OCI-LY3 (cell line): ENCODE measurements around the gene SORBS1.

Experiments
- EZH2phosphoT487 ChIP-seq: fragments of 200-600 bp; shearing (Covaris generic); IDR thresholded peaks from 2 replicates; pipeline ENCODE4 v1.6.1; 2018; ENCODE audit warnings: antibody characterized with exemption, mixed run types, low read depth
- TF ChIP-seq, protein P1 (sequence below): fragments of 200-600, 300-600 bp; sonication (generic); IDR thresholded peaks from 2 replicates; pipeline ENCODE4 v1.5.1; 2014; ENCODE audit warnings: antibody characterized with exemption, low read length, low read depth

DNA sequence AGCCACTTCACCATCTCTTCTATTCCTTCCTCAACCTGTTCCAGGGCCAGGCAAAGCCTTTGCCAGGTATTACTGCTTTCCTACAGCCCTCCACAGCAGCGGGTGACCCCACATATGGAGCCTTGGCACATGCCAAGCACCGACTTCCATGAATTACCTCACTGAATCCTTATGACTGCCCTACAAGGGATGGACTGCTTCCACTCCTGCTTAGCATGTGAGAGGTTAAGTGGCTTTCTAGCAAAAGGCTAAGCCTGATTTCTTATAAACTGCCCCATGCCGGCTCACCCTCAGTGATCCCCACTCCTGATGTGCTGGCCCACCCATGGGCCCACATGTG, 226.4 kb downstream of the SORBS1 start:
- TF ChIP-seq, protein P1, sequence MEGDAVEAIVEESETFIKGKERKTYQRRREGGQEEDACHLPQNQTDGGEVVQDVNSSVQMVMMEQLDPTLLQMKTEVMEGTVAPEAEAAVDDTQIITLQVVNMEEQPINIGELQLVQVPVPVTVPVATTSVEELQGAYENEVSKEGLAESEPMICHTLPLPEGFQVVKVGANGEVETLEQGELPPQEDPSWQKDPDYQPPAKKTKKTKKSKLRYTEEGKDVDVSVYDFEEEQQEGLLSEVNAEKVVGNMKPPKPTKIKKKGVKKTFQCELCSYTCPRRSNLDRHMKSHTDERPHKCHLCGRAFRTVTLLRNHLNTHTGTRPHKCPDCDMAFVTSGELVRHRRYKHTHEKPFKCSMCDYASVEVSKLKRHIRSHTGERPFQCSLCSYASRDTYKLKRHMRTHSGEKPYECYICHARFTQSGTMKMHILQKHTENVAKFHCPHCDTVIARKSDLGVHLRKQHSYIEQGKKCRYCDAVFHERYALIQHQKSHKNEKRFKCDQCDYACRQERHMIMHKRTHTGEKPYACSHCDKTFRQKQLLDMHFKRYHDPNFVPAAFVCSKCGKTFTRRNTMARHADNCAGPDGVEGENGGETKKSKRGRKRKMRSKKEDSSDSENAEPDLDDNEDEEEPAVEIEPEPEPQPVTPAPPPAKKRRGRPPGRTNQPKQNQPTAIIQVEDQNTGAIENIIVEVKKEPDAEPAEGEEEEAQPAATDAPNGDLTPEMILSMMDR = no peak
- no peak for TF ChIP-seq EZH2phosphoT487
